ENCODE data around the gene DGKA. TPM values are rescaled to one million over a fixed set of nuclear protein-coding genes. Genes with fewer than 3 reads are reported as not detected.
A peak's percentile ranks its signal among the peaks of the same experiment; 100 is the strongest.

DGKA gene
- total and polyA plus RNA-seq, 2 of the 13 experiments (the other 11 are each of a cell fraction or from before 2014, with no cell fraction given), result 2.4 to 5.4 TPM

DNA sequence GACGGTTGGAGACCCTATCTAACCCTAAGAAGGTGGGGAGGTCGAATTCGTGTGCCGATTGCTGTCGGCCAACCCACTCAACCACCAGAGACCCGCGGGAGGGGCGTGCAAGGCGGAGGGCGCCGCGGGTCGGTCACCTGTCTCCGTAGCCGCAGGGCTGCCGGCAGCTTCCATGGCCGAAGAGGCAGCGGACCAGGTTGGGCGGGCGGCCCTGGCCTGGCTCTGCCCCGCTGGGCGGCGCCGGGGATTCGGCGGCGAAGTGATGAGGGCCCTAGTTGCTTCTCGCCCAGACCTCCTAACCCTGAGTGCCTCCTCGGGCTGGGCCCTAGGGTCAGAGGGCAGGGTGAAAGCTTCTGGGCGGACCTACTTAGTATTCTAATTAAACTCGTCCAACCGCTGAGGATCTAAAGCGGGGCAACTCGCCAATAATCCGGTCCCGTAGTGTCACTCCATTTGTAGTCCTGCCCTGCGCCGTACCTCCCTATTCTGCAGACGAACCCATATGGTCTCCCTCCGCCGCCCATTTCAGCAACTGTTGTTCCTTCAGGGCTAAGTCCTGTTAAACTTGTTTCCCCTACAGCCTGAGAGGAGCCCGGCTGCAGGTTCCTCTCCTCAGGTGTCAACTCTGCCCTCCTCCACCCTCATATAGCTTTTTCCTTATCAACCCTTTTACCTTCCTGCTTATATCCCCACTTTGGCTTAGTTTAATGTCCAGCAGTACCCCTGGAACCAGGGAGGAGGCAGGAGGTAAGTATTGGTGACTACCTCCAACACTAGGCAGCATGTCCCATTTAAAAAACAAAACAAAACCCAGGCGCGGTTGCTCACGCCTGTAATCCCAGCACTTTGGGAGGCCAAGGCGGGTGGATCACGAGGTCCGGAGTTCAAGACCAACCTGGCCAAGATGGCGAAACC is 3.1 kb upstream of the DGKA start, which contains the start of gene PYM1 (continued):
- TF ChIP-seq PRDM4 (CRISPR knock-in tag; IDR thresholded peaks at IDR 0.05; ENCODE audit: borderline replicate concordance), result 0 out of 2 replicates have a peak, but pooled peaks have one; percentile 27
- peak; percentile 77 for TF ChIP-seq TAF1 (CRISPR knock-in tag; IDR thresholded peaks at IDR 0.05)
- peak; percentile 27; the same call in 1 of the 2 replicates for TF ChIP-seq MAX (IDR thresholded peaks at IDR 0.05)
- 0 out of 2 replicates have a peak, but pooled peaks have one; percentile 18 for TF ChIP-seq AKAP8 (CRISPR knock-in tag; IDR thresholded peaks at IDR 0.05)
- 0 out of 2 replicates have a peak, but pooled peaks have one; percentile 35 for TF ChIP-seq KLF9 (CRISPR knock-in tag; IDR thresholded peaks at IDR 0.05; ENCODE audit: low read depth)
- TF ChIP-seq ARNT2 (CRISPR knock-in tag; IDR thresholded peaks at IDR 0.05; ENCODE audit: low read depth), result no peak; the same call in none of the 2 replicates
- no peak for TF ChIP-seq NCOR1 (IDR thresholded peaks at IDR 0.05; ENCODE audit: borderline replicate concordance, low read length)
- TF ChIP-seq KMT2A (CRISPR knock-in tag; IDR thresholded peaks at IDR 0.05), result peak; percentile 30; the same call in 1 of the 2 replicates
- TF ChIP-seq ZNF446 (CRISPR knock-in tag; IDR thresholded peaks at IDR 0.05), result no peak
- 0 out of 2 replicates have a peak, but pooled peaks have one; percentile 52 for TF ChIP-seq ZNF136 (CRISPR knock-in tag; IDR thresholded peaks at IDR 0.05; ENCODE audit: low read depth)
- TF ChIP-seq FLYWCH1 (CRISPR knock-in tag; IDR thresholded peaks at IDR 0.05), result 0 out of 2 replicates have a peak, but pooled peaks have one; percentile 62
- TF ChIP-seq ZNF790 (CRISPR knock-in tag; IDR thresholded peaks at IDR 0.05; ENCODE audit: borderline replicate concordance), result no peak
- TF ChIP-seq, protein P1, sequence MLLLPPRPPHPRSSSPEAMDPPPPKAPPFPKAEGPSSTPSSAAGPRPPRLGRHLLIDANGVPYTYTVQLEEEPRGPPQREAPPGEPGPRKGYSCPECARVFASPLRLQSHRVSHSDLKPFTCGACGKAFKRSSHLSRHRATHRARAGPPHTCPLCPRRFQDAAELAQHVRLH (CRISPR knock-in tag; IDR thresholded peaks at IDR 0.05; ENCODE audit: borderline replicate concordance, low read depth), result peak; percentile 5; the same call in 1 of the 2 replicates
- 0 out of 2 replicates have a peak, but pooled peaks have one; percentile 77 for TF ChIP-seq ZNF230 (CRISPR knock-in tag; IDR thresholded peaks at IDR 0.05)
- TF ChIP-seq ZNF33B (CRISPR knock-in tag; IDR thresholded peaks at IDR 0.05), result peak; percentile 63; the same call in 1 of the 2 replicates
- peak; percentile 7; the same call in 1 of the 2 replicates for TF ChIP-seq ARID5B (CRISPR knock-in tag; IDR thresholded peaks at IDR 0.05)
- TF ChIP-seq ZNF501 (CRISPR knock-in tag; IDR thresholded peaks at IDR 0.05), result peak; percentile 18; the same call in 1 of the 2 replicates
- TF ChIP-seq SALL1 (CRISPR knock-in tag; IDR thresholded peaks at IDR 0.05), result peak; percentile 45; the same call in 1 of the 2 replicates
